Astrocyte (in vitro differentiated cells and primary cell): ENCODE results near the gene FOXC2.

ENCODE experiments used
- EZH2 ChIP-seq: IDR thresholded peaks from 2 replicates; pipeline ENCODE4 v1.6.1; 2012; ENCODE audit warnings: mild to moderate bottlenecking, low read length, inconsistent platforms; ENCODE audit not compliant: insufficient read depth
- TF ChIP-seq, protein P1 (sequence below): IDR thresholded peaks from 2 replicates; pipeline ENCODE4 v1.5.1; 2011; ENCODE audit warnings: low read depth, mild to moderate bottlenecking, inconsistent platforms, low read length, moderate library complexity; ENCODE audit not compliant: insufficient read depth

DNA sequence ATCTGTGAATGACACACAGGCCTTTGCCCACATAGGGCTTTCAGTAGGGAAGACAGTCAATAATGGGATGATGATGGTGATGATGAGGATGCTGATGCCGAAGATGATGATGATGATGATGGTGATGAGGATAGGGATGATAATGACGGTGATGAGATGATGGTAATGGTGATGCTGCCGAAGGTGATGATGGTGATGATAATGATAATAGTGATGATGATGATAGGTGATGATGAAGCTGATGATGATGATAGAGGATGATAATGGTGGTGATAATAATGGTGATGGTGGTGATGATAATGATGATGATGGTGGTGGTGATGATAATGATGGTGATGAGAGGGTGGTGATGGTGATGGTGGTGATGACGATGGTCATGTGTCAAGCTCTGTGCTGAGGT is 24.6 kb downstream of the FOXC2 start:
- TF ChIP-seq EZH2 = no peak
- TF ChIP-seq, protein P1, sequence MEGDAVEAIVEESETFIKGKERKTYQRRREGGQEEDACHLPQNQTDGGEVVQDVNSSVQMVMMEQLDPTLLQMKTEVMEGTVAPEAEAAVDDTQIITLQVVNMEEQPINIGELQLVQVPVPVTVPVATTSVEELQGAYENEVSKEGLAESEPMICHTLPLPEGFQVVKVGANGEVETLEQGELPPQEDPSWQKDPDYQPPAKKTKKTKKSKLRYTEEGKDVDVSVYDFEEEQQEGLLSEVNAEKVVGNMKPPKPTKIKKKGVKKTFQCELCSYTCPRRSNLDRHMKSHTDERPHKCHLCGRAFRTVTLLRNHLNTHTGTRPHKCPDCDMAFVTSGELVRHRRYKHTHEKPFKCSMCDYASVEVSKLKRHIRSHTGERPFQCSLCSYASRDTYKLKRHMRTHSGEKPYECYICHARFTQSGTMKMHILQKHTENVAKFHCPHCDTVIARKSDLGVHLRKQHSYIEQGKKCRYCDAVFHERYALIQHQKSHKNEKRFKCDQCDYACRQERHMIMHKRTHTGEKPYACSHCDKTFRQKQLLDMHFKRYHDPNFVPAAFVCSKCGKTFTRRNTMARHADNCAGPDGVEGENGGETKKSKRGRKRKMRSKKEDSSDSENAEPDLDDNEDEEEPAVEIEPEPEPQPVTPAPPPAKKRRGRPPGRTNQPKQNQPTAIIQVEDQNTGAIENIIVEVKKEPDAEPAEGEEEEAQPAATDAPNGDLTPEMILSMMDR = no peak
